ENCODE results near the gene KLHL3.

- TF ChIP-seq CTCF (IDR thresholded peaks at IDR 0.05; ENCODE audit: low read depth, low read length, poor library complexity, severe bottlenecking) = no peak
- no peak for TF ChIP-seq EZH2phosphoT487 (IDR thresholded peaks at IDR 0.05; ENCODE audit: borderline replicate concordance, low read length)
These were observed 132.0 kb downstream of the KLHL3 start for GRCh38 chr5:137603891-137604290.
